ENCODE data around the gene NELFE.

Gene NELFE

DNA sequence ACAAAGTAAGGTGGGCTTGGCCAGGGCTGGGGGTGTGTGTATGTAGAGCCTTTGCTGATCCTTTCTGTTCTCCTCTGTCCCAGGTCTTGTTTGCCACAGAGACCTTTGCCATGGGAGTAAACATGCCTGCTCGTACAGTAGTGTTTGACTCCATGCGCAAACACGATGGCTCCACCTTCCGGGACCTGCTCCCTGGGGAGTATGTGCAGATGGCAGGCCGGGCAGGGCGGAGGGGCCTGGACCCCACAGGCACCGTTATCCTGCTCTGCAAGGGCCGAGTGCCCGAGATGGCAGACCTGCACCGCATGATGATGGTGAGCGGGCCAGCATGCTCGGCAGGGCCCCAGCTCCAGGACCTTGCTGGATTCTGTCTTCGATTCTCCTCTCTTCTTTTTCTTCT, 6.9 kb upstream of the NELFE start:
- Histone ChIP-seq H3K9ac (ENCODE audit: low read length) (no peak overlapping the region), H3K4me1 (ENCODE audit: control insufficient read depth, insufficient read depth, low read length) (no peaks in the 10 kb centered on the region), H3K36me3 (ENCODE audit: control insufficient read depth, insufficient read depth, low read length) (peaks cover 95% of the 10 kb centered on the region), H3K27me3 (ENCODE audit: control insufficient read depth, insufficient read depth, low read length) (no peaks in the 10 kb centered on the region), H3K4me3 (ENCODE audit: low read depth, low read length) (no peak overlapping the region), H3K27ac (ENCODE audit: low read depth, low read length) (no peak overlapping the region), H3K9me3 (ENCODE audit: control insufficient read depth, insufficient read depth, low read depth, low read length) (no peaks in the 10 kb centered on the region)

DNA sequence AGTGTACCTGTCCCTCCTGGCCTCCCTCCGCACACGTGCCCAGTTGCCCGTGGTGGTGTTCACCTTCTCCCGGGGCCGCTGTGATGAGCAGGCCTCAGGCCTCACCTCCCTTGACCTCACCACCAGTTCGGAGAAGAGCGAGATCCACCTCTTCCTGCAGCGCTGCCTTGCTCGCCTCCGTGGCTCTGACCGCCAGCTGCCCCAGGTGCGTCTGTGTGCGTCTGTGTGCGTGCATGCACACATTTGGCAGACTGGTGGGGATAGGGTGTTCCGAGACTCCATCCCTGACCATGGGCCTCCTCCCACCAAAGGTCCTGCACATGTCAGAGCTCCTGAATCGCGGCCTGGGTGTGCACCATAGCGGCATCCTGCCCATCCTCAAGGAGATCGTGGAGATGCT, 5.2 kb upstream of the NELFE start:
- H3K27ac ChIP-seq (ENCODE audit: low read depth, low read length), result no peak overlapping the region
- H3K4me3 ChIP-seq (ENCODE audit: low read depth, low read length), result no peak overlapping the region
- no peak overlapping the region for H3K9ac ChIP-seq (ENCODE audit: low read length)
- H3K27me3 ChIP-seq (ENCODE audit: control insufficient read depth, insufficient read depth, low read length), result no peaks in the 10 kb centered on the region
- peaks cover 87% of the 10 kb centered on the region for H3K36me3 ChIP-seq (ENCODE audit: control insufficient read depth, insufficient read depth, low read length)
- H3K9me3 ChIP-seq (ENCODE audit: control insufficient read depth, insufficient read depth, low read depth, low read length), result no peaks in the 10 kb centered on the region
- H3K4me1 ChIP-seq (ENCODE audit: control insufficient read depth, insufficient read depth, low read length), result peaks cover 7% of the 10 kb centered on the region; the same call in 1 of the 2 replicates

DNA sequence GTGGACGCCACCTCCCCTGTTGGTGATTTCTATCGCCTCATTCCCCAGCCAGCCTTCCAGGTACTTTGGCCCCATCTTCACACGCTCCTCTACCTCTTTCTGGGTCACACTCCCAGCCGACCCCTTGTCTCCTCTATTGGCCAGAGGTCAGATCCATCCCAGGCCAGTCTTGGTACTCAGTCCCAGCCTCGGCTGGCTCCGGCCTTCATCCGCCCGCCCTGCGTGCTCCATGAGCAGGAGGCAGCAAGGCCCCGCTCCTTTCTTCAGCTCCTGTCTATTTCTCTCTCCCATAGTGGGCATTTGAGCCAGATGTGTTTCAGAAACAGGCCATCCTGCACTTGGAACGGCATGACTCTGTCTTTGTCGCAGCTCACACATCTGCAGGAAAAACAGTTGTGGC, 2.8 kb upstream of the NELFE start:
- Histone ChIP-seq H3K4me1 (ENCODE audit: control insufficient read depth, insufficient read depth, low read length) (peaks cover 10% of the 10 kb centered on the region; the same call in 1 of the 2 replicates), H3K27ac (ENCODE audit: low read depth, low read length) (no peak overlapping the region), H3K4me3 (ENCODE audit: low read depth, low read length) (no peak overlapping the region), H3K27me3 (ENCODE audit: control insufficient read depth, insufficient read depth, low read length) (no peaks in the 10 kb centered on the region), H3K36me3 (ENCODE audit: control insufficient read depth, insufficient read depth, low read length) (peaks cover 71% of the 10 kb centered on the region), H3K9me3 (ENCODE audit: control insufficient read depth, insufficient read depth, low read depth, low read length) (no peaks in the 10 kb centered on the region), H3K9ac (ENCODE audit: low read length) (no peak overlapping the region)

DNA sequence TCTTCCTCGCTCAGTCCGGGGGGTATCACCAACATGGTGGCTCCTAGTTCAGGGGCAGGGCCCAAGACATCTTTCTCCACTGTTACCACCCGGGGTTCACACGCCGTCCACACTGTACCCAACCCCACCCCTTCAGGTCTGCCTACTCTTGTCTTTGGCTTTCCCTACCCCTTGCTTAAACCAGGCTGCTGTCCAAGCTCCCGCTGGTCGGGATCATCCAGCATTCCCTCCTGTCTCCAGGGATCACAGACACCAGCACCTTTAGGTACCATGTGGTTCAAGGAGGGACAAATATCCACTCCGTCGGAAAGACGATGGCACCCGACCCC, 395 bp downstream of the NELFE start:
- Histone ChIP-seq H3K27ac (ENCODE audit: low read depth, low read length) (0 out of 2 replicates have a peak overlapping the region, but pooled peaks have one; percentile 2), H3K36me3 (ENCODE audit: control insufficient read depth, insufficient read depth, low read length) (peaks cover 71% of the 10 kb centered on the region), H3K4me1 (ENCODE audit: control insufficient read depth, insufficient read depth, low read length) (peaks cover 10% of the 10 kb centered on the region; the same call in 1 of the 2 replicates), H3K9me3 (ENCODE audit: control insufficient read depth, insufficient read depth, low read depth, low read length) (no peaks in the 10 kb centered on the region), H3K27me3 (ENCODE audit: control insufficient read depth, insufficient read depth, low read length) (no peaks in the 10 kb centered on the region), H3K4me3 (ENCODE audit: low read depth, low read length) (peak overlapping the region; percentile 91), H3K9ac (ENCODE audit: low read length) (peak overlapping the region; percentile 84)

DNA sequence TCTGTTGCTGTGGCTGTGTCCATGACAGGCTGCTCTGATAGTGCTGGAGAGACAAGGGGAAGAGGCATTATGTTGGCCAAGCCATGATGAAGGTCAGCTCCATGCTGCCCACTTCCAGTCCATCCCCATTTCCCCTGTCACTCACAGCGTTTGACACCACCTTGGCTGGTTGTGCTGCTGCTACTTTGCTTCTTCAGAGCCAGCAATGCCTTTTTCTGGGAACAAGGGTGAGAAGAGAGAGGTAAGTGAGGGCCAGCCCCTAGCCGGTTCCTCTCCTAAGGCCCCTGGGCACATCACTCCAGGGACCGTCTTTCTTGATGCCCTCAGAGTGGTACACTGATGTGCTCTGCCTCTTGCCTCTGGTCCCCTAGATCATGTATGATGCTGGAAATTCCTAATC, 2.0 kb downstream of the NELFE start:
- Histone ChIP-seq H3K9ac (ENCODE audit: low read length) (no peak overlapping the region), H3K36me3 (ENCODE audit: control insufficient read depth, insufficient read depth, low read length) (peaks cover 70% of the 10 kb centered on the region), H3K4me1 (ENCODE audit: control insufficient read depth, insufficient read depth, low read length) (peaks cover 10% of the 10 kb centered on the region; the same call in 1 of the 2 replicates), H3K4me3 (ENCODE audit: low read depth, low read length) (no peak overlapping the region), H3K9me3 (ENCODE audit: control insufficient read depth, insufficient read depth, low read depth, low read length) (no peaks in the 10 kb centered on the region), H3K27me3 (ENCODE audit: control insufficient read depth, insufficient read depth, low read length) (no peaks in the 10 kb centered on the region), H3K27ac (ENCODE audit: low read depth, low read length) (no peak overlapping the region)

DNA sequence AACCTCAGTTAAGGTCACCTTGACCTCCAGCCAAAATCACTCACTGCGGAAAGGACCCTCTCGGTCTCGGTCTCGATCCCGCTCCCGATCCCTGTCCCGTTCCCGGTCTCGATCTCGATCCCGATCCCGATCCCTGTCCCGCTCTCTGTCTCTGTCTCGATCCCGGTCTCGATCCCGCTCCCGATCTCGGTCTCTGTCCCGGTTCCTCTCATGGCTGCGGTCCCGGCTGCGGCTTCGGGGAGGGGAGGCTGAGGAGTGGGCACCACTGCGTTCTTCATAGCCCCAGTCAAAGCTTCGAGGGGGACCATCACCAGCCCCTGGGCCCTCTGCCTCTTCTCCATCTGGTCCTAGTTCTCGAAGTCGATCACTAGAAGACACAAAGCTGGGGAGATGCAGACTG, 4.3 kb downstream of the NELFE start:
- Histone ChIP-seq H3K9ac (ENCODE audit: low read length) (no peak overlapping the region), H3K27me3 (ENCODE audit: control insufficient read depth, insufficient read depth, low read length) (no peaks in the 10 kb centered on the region), H3K4me1 (ENCODE audit: control insufficient read depth, insufficient read depth, low read length) (0 out of 2 replicates have a peak, but pooled peaks cover 6% of the 10 kb centered on the region), H3K9me3 (ENCODE audit: control insufficient read depth, insufficient read depth, low read depth, low read length) (no peaks in the 10 kb centered on the region), H3K27ac (ENCODE audit: low read depth, low read length) (no peak overlapping the region), H3K4me3 (ENCODE audit: low read depth, low read length) (no peak overlapping the region), H3K36me3 (ENCODE audit: control insufficient read depth, insufficient read depth, low read length) (peaks cover 64% of the 10 kb centered on the region)

DNA sequence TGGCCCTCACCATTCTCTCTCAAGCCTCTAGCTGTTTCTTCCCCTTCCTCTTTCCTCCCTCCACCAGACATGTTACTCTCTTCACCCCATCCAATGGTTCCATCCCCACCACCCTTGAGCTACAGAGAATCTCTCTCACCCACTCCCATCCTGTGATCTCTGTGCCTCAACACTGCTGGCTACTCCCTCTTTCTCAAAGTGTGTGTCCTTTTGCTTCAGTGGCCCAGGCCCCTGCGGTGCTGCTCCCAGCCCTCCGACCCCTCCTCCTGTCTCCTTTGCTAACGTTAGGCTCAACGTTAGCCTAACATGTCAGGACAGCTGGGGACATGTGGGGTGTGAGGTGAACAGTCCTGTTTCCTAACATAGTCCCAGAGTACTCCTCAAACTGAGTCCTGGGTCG, 5.9 kb downstream of the NELFE start:
- peaks cover 4% of the 10 kb centered on the region for H3K27me3 ChIP-seq (ENCODE audit: control insufficient read depth, insufficient read depth, low read length)
- peaks cover 64% of the 10 kb centered on the region for H3K36me3 ChIP-seq (ENCODE audit: control insufficient read depth, insufficient read depth, low read length)
- H3K9me3 ChIP-seq (ENCODE audit: control insufficient read depth, insufficient read depth, low read depth, low read length), result no peaks in the 10 kb centered on the region
- H3K27ac ChIP-seq (ENCODE audit: low read depth, low read length), result no peak overlapping the region
- H3K9ac ChIP-seq (ENCODE audit: low read length), result no peak overlapping the region
- no peak overlapping the region for H3K4me3 ChIP-seq (ENCODE audit: low read depth, low read length)
- 0 out of 2 replicates have a peak, but pooled peaks cover 2% of the 10 kb centered on the region for H3K4me1 ChIP-seq (ENCODE audit: control insufficient read depth, insufficient read depth, low read length)

DNA sequence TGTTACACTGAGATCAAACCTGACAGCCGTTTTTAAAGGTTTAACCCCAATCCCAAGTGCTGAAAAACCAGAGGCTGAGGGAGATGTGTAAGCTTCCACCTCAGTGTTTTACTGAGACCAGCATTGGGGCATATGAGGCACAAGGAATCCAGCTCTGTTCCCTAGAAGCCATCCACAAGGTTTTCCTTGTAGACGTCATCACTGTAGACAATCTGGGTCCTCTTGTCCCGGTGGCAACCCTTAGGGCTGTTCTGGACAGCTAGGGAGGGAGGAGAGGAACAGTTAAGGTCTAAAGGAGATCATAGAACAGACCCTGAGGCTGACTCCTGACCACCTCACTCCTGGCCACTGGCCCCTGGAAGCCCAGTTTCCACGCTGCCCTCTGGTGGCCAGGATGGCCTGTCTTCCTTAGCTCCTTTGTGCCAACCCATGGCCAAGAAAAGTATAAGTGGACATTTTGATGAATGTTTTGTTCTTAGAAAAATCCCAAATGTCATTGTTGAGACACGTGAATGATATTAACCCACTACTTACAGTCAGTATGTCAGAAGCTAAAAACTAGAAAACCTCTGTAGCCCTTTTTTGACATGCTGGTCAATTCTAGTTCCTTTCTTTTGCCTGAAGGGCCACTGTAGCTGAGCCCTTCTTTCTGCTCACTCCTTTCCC, 6.5 kb downstream of the NELFE start:
- H3K27me3 ChIP-seq (ENCODE audit: control insufficient read depth, insufficient read depth, low read length), result peaks cover 11% of the 10 kb centered on the region
- H3K36me3 ChIP-seq (ENCODE audit: control insufficient read depth, insufficient read depth, low read length), result peaks cover 64% of the 10 kb centered on the region
- no peak overlapping the region for H3K27ac ChIP-seq (ENCODE audit: low read depth, low read length)
- no peak overlapping the region for H3K9ac ChIP-seq (ENCODE audit: low read length)
- no peak overlapping the region for H3K4me3 ChIP-seq (ENCODE audit: low read depth, low read length)
- H3K4me1 ChIP-seq (ENCODE audit: control insufficient read depth, insufficient read depth, low read length), result no peaks in the 10 kb centered on the region
- H3K9me3 ChIP-seq (ENCODE audit: control insufficient read depth, insufficient read depth, low read depth, low read length), result no peaks in the 10 kb centered on the region

DNA sequence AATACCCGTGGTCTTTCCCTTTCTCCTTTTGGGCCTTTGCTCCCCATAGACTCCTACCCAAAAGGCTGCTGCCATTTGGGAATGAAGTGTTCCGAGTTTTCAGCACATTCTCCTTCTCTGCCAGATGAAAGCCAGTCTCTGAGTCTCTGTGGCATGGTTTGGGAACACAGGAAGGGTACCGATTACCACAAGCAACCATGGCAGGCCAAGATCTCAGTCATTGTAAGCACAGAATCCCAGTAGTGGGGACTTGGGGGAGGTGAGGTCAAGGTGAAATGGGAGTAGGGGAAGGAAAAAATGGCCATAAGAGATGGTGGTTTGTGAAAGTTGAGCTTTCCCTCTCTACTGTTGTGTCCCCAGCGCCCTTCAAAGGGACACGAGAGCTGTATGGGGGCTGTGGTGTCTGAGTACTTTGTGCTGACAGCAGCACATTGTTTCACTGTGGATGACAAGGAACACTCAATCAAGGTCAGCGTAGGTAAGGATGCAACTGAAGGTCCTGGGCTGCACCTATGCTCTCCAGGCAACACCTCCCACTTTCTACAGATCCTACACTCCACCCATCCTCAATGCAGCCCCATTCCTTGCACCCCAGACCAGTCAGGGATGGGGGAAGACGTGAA, 8.7 kb downstream of the NELFE start:
- Histone ChIP-seq H3K27ac (ENCODE audit: low read depth, low read length) (no peak overlapping the region), H3K9ac (ENCODE audit: low read length) (no peak overlapping the region), H3K4me1 (ENCODE audit: control insufficient read depth, insufficient read depth, low read length) (no peaks in the 10 kb centered on the region), H3K36me3 (ENCODE audit: control insufficient read depth, insufficient read depth, low read length) (peaks cover 46% of the 10 kb centered on the region), H3K27me3 (ENCODE audit: control insufficient read depth, insufficient read depth, low read length) (peaks cover 24% of the 10 kb centered on the region), H3K4me3 (ENCODE audit: low read depth, low read length) (no peak overlapping the region), H3K9me3 (ENCODE audit: control insufficient read depth, insufficient read depth, low read depth, low read length) (no peaks in the 10 kb centered on the region)

DNA sequence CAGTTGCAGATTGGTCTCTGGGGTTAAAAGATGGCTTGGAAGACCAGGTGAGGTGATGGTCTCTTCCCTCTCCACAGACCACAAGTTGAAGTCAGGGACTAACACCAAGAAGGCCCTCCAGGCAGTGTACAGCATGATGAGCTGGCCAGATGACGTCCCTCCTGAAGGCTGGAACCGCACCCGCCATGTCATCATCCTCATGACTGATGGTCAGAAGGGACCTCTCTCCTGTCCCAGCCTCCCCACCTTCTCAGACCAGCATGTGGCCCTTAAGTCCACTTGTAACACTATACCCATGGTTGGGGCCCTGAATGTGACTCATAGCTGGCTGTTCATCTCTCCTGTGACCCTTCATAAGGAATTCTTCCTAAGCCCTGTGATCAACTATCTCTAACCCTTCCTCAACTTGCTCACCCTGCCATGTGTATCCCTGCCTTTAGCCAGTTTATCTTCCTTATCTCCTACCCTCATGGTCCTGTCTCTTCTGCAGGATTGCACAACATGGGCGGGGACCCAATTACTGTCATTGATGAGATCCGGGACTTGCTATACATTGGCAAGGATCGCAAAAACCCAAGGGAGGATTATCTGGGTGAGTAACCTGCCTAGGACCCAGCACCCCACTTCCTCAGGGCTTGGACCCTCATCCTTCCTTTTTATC, 9.9 kb downstream of the NELFE start:
- Histone ChIP-seq H3K9me3 (ENCODE audit: control insufficient read depth, insufficient read depth, low read depth, low read length) (no peaks in the 10 kb centered on the region), H3K4me3 (ENCODE audit: low read depth, low read length) (no peak overlapping the region), H3K9ac (ENCODE audit: low read length) (no peak overlapping the region), H3K27ac (ENCODE audit: low read depth, low read length) (no peak overlapping the region), H3K27me3 (ENCODE audit: control insufficient read depth, insufficient read depth, low read length) (peaks cover 30% of the 10 kb centered on the region), H3K36me3 (ENCODE audit: control insufficient read depth, insufficient read depth, low read length) (peaks cover 34% of the 10 kb centered on the region), H3K4me1 (ENCODE audit: control insufficient read depth, insufficient read depth, low read length) (no peaks in the 10 kb centered on the region)

DNA sequence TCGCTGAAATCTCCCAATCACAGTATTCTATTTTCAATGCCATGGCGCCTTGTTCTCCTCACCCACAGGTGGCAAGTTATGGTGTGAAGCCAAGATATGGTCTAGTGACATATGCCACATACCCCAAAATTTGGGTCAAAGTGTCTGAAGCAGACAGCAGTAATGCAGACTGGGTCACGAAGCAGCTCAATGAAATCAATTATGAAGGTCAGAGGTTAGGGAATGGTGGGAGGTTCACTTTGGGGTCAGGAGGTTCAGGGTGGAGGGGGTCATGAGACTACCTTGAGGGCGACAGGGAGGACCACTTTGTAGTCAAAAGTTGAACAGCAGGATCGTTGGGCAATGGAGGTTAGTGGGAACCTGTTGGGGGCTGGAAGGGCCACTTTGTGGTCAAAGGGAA, 10.5 kb downstream of the NELFE start:
- H3K9ac ChIP-seq (ENCODE audit: low read length), result no peak overlapping the region
- H3K27me3 ChIP-seq (ENCODE audit: control insufficient read depth, insufficient read depth, low read length), result peaks cover 36% of the 10 kb centered on the region
- H3K4me1 ChIP-seq (ENCODE audit: control insufficient read depth, insufficient read depth, low read length), result no peaks in the 10 kb centered on the region
- H3K27ac ChIP-seq (ENCODE audit: low read depth, low read length), result no peak overlapping the region
- no peaks in the 10 kb centered on the region for H3K9me3 ChIP-seq (ENCODE audit: control insufficient read depth, insufficient read depth, low read depth, low read length)
- peaks cover 28% of the 10 kb centered on the region for H3K36me3 ChIP-seq (ENCODE audit: control insufficient read depth, insufficient read depth, low read length)
- no peak overlapping the region for H3K4me3 ChIP-seq (ENCODE audit: low read depth, low read length)

All from HUES6 (cell line).